Heart right ventricle (tissue), 16 donors: ENCODE measurements around the gene ZFHX2. TPM values are rescaled to one million over a fixed set of nuclear protein-coding genes. Genes with fewer than 3 reads are reported as not detected.

Source experiments
- ATAC-seq, 8 donors: fragments of 200-7000 bp; cut with Tn5 transposase; one replicate each; pipeline ENCODE4 v1.9.1; 2020; ENCODE audit warnings: mild to moderate bottlenecking in 8 of 8, moderate library complexity in 8 of 8, moderate number of reproducible peaks in 1 of 8
- DNase-seq, 2 donors: peaks; one replicate each; pipeline ENCODE4 v3.0.0-alpha.2; 2020
- H3K27ac ChIP-seq, 10 donors: fragments of 200-600 bp; sonication (generic) in 2 of 10; one replicate each; pipeline versions ENCODE4 v1.5.0 to v1.8.0; 2020 to 2022; ENCODE audit warnings: mild to moderate bottlenecking in 3 of 10
- H3K27me3 ChIP-seq, 7 donors: fragments of 200-600 bp; one replicate each; pipeline ENCODE4 v1.8.0; 2021 to 2022; ENCODE audit warnings: mild to moderate bottlenecking in 2 of 7
- H3K36me3 ChIP-seq, 9 donors: fragments of 200-600 bp; sonication (generic) in 1 of 9; one replicate each; pipeline versions ENCODE4 v1.5.0 to v1.8.0; 2020 to 2022; ENCODE audit warnings: mild to moderate bottlenecking in 2 of 9
- H3K4me1 ChIP-seq, 9 donors: fragments of 200-600 bp; sonication (generic) in 1 of 9; one replicate each; pipeline versions ENCODE4 v1.5.0 to v1.8.0; 2020 to 2022; ENCODE audit warnings: mild to moderate bottlenecking in 4 of 9
- H3K4me3 ChIP-seq, 10 donors: fragments of 200-600 bp; sonication (generic) in 2 of 10; one replicate each; pipeline versions ENCODE4 v1.5.0 to v1.8.0; 2020 to 2022; ENCODE audit warnings: mild to moderate bottlenecking in 7 of 10, moderate library complexity in 2 of 10
- H3K9me3 ChIP-seq, 11 donors: fragments of 200-600 bp in 10 of 11; sonication (generic) in 2 of 11; one replicate each; pipeline versions ENCODE4 v1.5.0 to v1.8.0; 2013 to 2022; ENCODE audit warnings: mild to moderate bottlenecking in 2 of 11, control low read depth in 1 of 11, moderate library complexity in 1 of 11
- CTCF ChIP-seq, 9 donors: fragments of 200-600 bp; sonication (generic) in 2 of 9; IDR thresholded peaks; one replicate each; pipeline versions ENCODE4 v1.5.0 to v1.8.0; 2021 to 2022; ENCODE audit warnings: antibody characterized with exemption in 9 of 9, mild to moderate bottlenecking in 5 of 9, moderate library complexity in 1 of 9
- WGBS, 2 donors: extraction: QIAGEN DNeasy Blood & Tissue Kit; methylation state at CpG; one replicate each; pipeline ENCODE4 v1.1.7; 2013; ENCODE audit warnings: inconsistent platforms in 1 of 2; 5-methylcytosine and 5-hydroxymethylcytosine counted together
- intact Hi-C, 10 donors: fragments of 100-400 bp; cut with DNase I; formaldehyde crosslinking; loops; one replicate each; pipeline versions ENCODE4 v1.11.1 to v1.14.2; 2022
- polyA plus RNA-seq, 2 donors: library from polyadenylated mRNA; stranded (reverse); fragments of 200-250 nt; gene quantifications; one replicate each; pipeline ENCODE4 v1.2.3, GENCODE V29; 2013
- total RNA-seq, 10 donors: library from RNA; stranded (reverse); fragmentation: NEBNext Ultra II Directional in 3 of 10; extraction: Animal tissue kit (Norgen Biotek cat#: 25700) in 3 of 10; gene quantifications; one replicate each; pipeline versions ENCODE4 v1.2.1 to v1.2.4, GENCODE V29; 2021 to 2023
- donor health status: Arrhythmogenic right ventricular cardiomyopathy.
- donor health status: ischemic (EF 13 %, LVEDD 7.1; RV severe dilation, severe dysfunction).
- donor health status: healthy with polysubstance abuse.
- donor health status: DM: no; HTN: yes; CAD: no.
- donor health status: DM: no; HTN: no; CAD: no.
- donor health status: ischemic (EF 25% LVEDD 6.9; RV normal size, moderate dysfunction).
- donor health status: ischemic (EF 25% LVEDD 5.7; RV mildly dilated, moderate dysfunction).
- donor health status: healthy.
- donor health status: DM: yes; HTN: yes; CAD: no.
- donor health status: Ischemic cardiomyopathy.
- donor health status: ischemic (EF 35%, LVEDD 5.7; RV mildly dilated, moderate dysfunction).
- donor health status: nonischemic (EF 11% LVEDD 7.7; RV severe dilation, severe dysfunction).
- donor health status: DM: yes; HTN: yes; CAD: no.
- donor health status: PGD.
- donor health status: ischemic (EF 29% LVEDD 5.4; RV normal size, mild dysfunction).
- donor health status: nonischemic (EF 23%, LVEDD 6.1; RV moderate dilation, normal function).

The ZFHX2 gene
- total and polyA plus RNA-seq, 12 donors = 0.25 to 1.9 (median 0.97) TPM

DNA sequence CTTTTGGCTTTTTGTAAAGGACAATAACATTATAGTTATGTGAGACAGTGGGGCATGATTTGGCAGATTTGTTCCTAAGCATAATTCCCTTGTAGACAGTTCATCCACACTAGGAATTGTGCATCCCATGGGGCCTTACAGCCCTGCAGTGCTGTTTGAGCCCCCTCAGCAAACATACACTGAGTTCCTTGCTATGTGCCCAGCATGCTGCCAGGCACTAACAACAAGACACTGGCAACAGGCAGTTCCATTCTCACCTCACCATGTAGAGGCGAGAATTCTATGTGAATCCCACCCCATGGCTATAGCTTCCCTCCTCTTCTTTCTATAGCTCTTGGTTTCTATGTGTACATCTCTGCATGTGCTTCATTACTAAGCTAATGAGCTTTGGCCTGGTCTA lies 6.4 kb upstream of the ZFHX2 start:
- ATAC-seq = no peak
- 95 to 96% methylated on average over 1 of the region's 1 CpG for WGBS, 2 donors
- H3K27ac ChIP-seq = no peak overlapping the region

DNA sequence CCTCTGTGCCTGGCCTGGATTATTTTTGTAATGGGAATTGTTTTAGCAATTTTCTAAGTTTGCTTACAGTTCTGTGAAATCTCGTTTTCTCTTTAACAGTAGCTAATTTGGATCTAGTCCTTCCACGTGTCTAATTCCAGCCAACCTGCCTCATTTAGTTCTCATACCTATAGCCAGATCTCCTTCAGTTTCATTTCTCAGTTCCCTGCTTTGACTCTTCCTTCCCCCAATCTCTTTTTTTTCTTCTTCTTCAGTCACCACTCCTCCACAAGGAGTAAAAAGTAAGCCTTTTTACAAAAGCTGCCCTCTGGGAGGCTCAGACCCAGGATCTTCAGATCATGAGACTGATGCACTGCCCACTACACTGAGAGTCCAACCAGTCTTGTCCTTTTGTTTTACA lies 6.0 kb upstream of the ZFHX2 start:
- no peak for ATAC-seq

More for the DNA sequence above, 6.4 kb upstream of the ZFHX2 start:
- peaks cover 0 to 45% (median 0%) of the 10 kb centered on the region in 9 donors for H3K36me3 ChIP-seq
- intact Hi-C loops = loop anchor here in 4 of 10 donors (2.0 to 10.0 kb wide), 3 partner anchors 79 to 236 kb away; partner anchors contain the start of gene PABPN1 (in 4 of the 4)
- H3K4me3 ChIP-seq = no peak overlapping the region
- H3K9me3 ChIP-seq = no peaks in the 10 kb centered on the region
- no peak for TF ChIP-seq CTCF (IDR thresholded peaks at IDR 0.05)
- H3K4me1 ChIP-seq = peaks cover 5 to 30% (median 22%) of the 10 kb centered on the region in 9 donors
- H3K27me3 ChIP-seq = no peaks in the 10 kb centered on the region
- no peak for DNase-seq

GRCh38 chr14:23556700-23557440 lies 5.3 kb upstream of the ZFHX2 start:
- DNase-seq = no peak

More for the DNA sequence above, 6.0 kb upstream of the ZFHX2 start:
- intact Hi-C loops = loop anchor here in 4 of 10 donors (5.0 to 10.0 kb wide), 2 partner anchors 233 to 235 kb away; partner anchors contain the start of gene PABPN1 (in 4 of the 4)
- no peak for TF ChIP-seq CTCF (IDR thresholded peaks at IDR 0.05)
- no peak for DNase-seq
- Histone ChIP-seq H3K36me3 (peaks cover 0 to 44% (median 0%) of the 10 kb centered on the region in 9 donors), H3K4me3 (peak overlapping the region in 2 of 10 donors; percentile 69 to 93), H3K27me3 (no peaks in the 10 kb centered on the region), H3K9me3 (no peaks in the 10 kb centered on the region), H3K27ac (peak overlapping the region in 1 of 10 donors; percentile 96), H3K4me1 (peaks cover 5 to 30% (median 22%) of the 10 kb centered on the region in 9 donors)
- WGBS, 2 donors = 60 to 63% methylated on average over 2 of the region's 2 CpGs

More at GRCh38 chr14:23556700-23557440, 5.3 kb upstream of the ZFHX2 start:
- no peaks in the 10 kb centered on the region for H3K27me3 ChIP-seq
- TF ChIP-seq CTCF (IDR thresholded peaks at IDR 0.05) = no peak
- peaks cover 0 to 37% (median 0%) of the 10 kb centered on the region in 9 donors for H3K36me3 ChIP-seq
- ATAC-seq = peak in 3 of 8 donors; percentile 1 to 2 (median 1)
- H3K27ac ChIP-seq = peak overlapping the region; percentile 93 to 100 (median 97)
- peak overlapping the region; percentile 58 to 93 (median 82) for H3K4me3 ChIP-seq
- H3K4me1 ChIP-seq = peaks cover 5 to 32% (median 24%) of the 10 kb centered on the region in 9 donors
- WGBS, 2 donors = 56 to 57% methylated on average over 17 of the region's 17 CpGs
- H3K9me3 ChIP-seq = no peaks in the 10 kb centered on the region
- intact Hi-C loops = loop anchor here in 4 of 10 donors (5.0 to 10.0 kb wide), 2 partner anchors 232 to 235 kb away; partner anchors contain the start of gene PABPN1 (in 4 of the 4)
